ENCODE results near the gene IZUMO1R.
"Not testable (repeated sequence)": the region's sequence is repeated elsewhere in the genome, so short reads cannot be mapped to it uniquely, and the experiment has no call there.

The IZUMO1R gene

DNA sequence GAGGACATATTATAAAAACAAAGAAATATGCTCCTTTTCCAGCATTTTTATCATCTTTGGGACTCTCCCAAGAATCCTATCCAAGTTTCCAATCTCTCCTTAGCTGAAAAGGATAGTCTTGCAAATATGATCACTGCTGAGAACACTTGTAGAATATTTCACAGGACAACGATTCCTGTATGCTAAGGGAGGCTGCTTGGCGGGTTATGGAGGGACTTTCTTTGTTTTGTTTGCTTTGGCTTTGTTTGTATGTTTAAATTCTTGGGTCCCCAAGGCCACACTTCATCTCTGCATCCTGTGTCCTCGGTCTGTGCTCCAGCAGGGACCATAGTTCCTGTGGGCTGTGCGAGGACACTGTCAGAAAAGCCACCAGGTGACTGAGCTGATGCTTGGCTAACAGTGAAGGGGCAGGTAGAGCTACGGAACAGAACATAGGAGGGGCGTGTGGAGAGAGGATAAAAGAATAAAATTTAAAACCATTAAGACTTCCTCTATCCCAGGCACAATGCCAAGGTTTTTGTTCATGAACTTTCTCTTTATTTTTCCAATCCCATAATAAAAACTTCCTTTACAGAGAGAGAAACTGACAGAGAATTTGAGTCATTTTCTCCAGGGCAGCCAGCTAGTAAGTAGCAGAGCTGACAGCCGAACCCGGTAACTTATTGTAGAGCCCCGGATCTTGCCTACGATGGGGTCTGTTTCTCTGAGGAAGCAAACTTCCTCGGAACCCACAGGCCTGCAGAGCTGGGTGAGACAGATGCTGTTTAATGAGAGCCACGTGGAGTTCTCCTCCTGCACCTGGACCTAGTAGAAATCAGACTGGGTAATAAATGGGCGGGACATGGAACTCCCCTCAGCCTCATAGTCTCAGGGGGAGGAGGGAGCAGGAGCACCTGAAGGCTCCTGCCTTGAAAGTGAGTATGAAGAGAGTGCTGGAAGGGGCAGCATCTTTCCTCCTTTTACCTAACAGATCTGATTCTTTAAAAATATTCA lies at the start of gene IZUMO1R:
TSS of gene IZUMO1R (plus strand) at position 615 of the 993 bp plus-strand sequence. CDS start 1,057 bp downstream, outside the sequence.
- Histone ChIP-seq H3K4me3 (ENCODE audit: low read length) (no peak within 1 kb of the TSS), H3K27me3 (ENCODE audit: control insufficient read depth, insufficient read depth, low read length) (peaks cover 4% of the 10 kb centered on the region)

DNA sequence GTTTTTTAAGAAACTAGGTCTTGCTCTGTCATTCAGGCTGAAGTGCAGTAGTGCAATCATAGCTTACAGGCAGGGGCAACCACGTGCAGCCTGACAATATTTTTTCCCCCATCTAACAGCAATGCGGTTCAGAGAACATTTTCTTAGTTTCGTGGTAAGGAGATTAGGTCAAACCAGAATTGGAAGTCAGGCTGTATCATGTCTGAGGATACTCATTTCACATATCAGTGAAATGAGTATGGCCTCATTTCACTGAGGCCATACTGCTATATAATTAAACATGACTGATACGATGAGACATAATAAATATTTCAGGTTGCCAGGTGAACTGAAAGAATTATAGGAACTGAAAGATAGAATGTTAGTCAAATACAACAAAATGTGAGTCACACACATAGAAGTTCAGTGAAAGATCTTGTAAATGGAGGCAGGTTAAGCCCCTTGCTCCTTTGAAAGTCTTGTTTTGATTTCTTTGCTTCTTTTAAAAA lies 32.5 kb upstream of the IZUMO1R start:
- Histone ChIP-seq H3K4me1 (ENCODE audit: control insufficient read depth, insufficient read depth, low read length) (no peaks in the 10 kb centered on the region), H3K9ac (ENCODE audit: low read length) (no peak overlapping the region)

More for the DNA sequence above, at the start of gene IZUMO1R:
- H3K9me3 ChIP-seq (ENCODE audit: control insufficient read depth, low read length): no peaks in the 10 kb centered on the region
- H3K36me3 ChIP-seq (ENCODE audit: control insufficient read depth, insufficient read depth, low read length): no peaks in the 10 kb centered on the region
- no peaks in the 10 kb centered on the region for H3K4me1 ChIP-seq (ENCODE audit: control insufficient read depth, insufficient read depth, low read length)
- no peak within 1 kb of the TSS for H3K9ac ChIP-seq (ENCODE audit: low read length)

DNA sequence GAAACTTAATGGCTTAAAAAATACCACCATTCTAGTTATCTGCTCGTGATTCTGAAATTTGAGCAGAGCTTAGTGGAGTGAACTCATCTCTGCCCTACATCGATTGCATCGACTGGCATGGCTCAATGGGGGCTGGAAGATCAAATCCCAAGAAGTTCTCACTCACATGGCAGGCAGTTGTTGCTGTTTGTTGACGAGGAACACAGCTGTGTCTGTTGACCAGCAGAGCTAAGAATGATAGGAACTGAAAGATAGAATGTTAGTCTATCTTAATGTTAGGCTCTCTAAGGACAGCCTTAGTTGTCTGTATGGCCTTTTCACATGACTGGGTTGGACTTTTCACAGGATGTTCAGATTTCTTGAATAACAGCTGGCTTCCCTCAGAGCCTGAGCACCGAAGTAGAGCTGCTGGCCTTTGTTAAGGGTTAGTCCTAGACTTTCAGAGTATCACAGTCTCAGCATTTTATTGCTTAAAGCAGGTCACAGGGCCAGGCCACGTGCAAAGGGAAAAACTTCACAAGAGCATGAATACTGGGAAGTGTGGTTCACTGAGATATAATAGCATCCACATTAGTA lies 31.6 kb upstream of the IZUMO1R start:
- H3K36me3 ChIP-seq (ENCODE audit: control insufficient read depth, insufficient read depth, low read length): no peaks in the 10 kb centered on the region
- no peak overlapping the region for H3K4me3 ChIP-seq (ENCODE audit: low read length)
- H3K4me1 ChIP-seq (ENCODE audit: control insufficient read depth, insufficient read depth, low read length): no peaks in the 10 kb centered on the region
- H3K27me3 ChIP-seq (ENCODE audit: control insufficient read depth, insufficient read depth, low read length): no peaks in the 10 kb centered on the region
- H3K9me3 ChIP-seq (ENCODE audit: control insufficient read depth, low read length): no peaks in the 10 kb centered on the region
- H3K9ac ChIP-seq (ENCODE audit: low read length): no peak overlapping the region

More for the DNA sequence above, 32.5 kb upstream of the IZUMO1R start:
- Histone ChIP-seq H3K4me3 (ENCODE audit: low read length) (no peak overlapping the region), H3K27me3 (ENCODE audit: control insufficient read depth, insufficient read depth, low read length) (no peaks in the 10 kb centered on the region), H3K36me3 (ENCODE audit: control insufficient read depth, insufficient read depth, low read length) (no peaks in the 10 kb centered on the region), H3K9me3 (ENCODE audit: control insufficient read depth, low read length) (no peaks in the 10 kb centered on the region)

DNA sequence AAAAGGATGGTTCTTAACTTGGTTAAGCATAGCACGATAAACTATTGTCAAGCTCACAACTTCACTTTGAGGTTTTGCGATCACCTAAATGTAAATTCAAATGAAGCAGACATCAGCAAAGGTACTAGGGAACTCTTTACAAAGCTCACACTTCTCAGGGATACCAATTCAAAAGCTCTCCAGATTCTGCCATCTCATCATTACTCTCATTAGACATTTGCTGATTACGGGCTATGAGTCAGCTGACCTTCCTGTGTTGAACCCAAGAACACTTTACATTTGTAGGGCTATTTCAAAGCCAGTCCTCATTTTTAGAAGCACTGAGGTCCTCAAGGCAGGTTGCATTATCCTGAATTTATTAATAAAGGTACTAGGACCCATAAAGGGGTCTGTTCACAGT lies 28.4 kb upstream of the IZUMO1R start:
- H3K4me1 ChIP-seq (ENCODE audit: control insufficient read depth, insufficient read depth, low read length): no peaks in the 10 kb centered on the region
- H3K36me3 ChIP-seq (ENCODE audit: control insufficient read depth, insufficient read depth, low read length): no peaks in the 10 kb centered on the region
- H3K9me3 ChIP-seq (ENCODE audit: control insufficient read depth, low read length): no peaks in the 10 kb centered on the region
- H3K4me3 ChIP-seq (ENCODE audit: low read length): no peak overlapping the region
- no peak overlapping the region for H3K9ac ChIP-seq (ENCODE audit: low read length)
- no peaks in the 10 kb centered on the region for H3K27me3 ChIP-seq (ENCODE audit: control insufficient read depth, insufficient read depth, low read length)

DNA sequence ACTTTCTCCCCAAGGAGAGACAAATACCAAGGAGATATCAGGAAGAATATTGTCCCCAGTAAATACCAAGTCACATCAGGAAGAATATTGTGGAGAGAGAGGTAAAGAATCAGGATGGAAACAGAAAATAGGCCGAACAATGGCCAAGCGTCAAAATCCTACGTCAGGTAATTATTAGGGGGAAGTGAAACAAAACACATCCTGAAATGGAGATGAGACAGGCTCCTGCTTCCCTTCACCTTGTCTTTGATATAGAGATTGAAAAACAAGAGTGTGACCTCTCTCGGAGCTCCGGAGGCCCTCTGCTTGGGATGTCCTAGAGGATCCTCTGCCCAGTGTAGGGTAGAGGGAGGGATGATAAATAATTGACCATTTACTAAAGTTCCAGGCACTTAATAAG lies 27.4 kb upstream of the IZUMO1R start:
- Histone ChIP-seq H3K27me3 (ENCODE audit: control insufficient read depth, insufficient read depth, low read length) (no peaks in the 10 kb centered on the region), H3K4me1 (ENCODE audit: control insufficient read depth, insufficient read depth, low read length) (no peaks in the 10 kb centered on the region), H3K9me3 (ENCODE audit: control insufficient read depth, low read length) (no peaks in the 10 kb centered on the region), H3K4me3 (ENCODE audit: low read length) (no peak overlapping the region), H3K9ac (ENCODE audit: low read length) (no peak overlapping the region), H3K36me3 (ENCODE audit: control insufficient read depth, insufficient read depth, low read length) (no peaks in the 10 kb centered on the region)

DNA sequence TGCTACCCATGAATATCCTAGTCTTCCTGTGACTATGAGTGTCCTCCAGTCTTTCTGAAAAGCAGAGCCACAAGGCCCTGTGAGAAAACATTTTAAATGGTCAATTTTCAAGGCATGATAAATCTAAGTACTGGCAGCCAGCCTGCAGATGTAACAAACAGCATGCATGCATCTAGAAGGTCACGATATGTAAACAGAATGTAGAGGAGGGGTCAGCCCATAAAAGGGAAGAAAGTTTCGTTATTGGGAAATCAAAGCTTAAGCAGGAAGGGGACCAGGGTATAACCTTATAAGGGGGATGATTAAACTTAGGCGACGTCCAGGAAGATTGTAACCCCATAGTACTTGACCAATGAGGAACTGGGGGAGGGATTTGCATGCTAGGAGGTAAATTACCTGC lies 26.2 kb upstream of the IZUMO1R start:
- H3K9ac ChIP-seq (ENCODE audit: low read length); H3K36me3 ChIP-seq (ENCODE audit: control insufficient read depth, insufficient read depth, low read length); H3K4me3 ChIP-seq (ENCODE audit: low read length); H3K27me3 ChIP-seq (ENCODE audit: control insufficient read depth, insufficient read depth, low read length); H3K9me3 ChIP-seq (ENCODE audit: control insufficient read depth, low read length); H3K4me1 ChIP-seq (ENCODE audit: control insufficient read depth, insufficient read depth, low read length): not testable (repeated sequence)

DNA sequence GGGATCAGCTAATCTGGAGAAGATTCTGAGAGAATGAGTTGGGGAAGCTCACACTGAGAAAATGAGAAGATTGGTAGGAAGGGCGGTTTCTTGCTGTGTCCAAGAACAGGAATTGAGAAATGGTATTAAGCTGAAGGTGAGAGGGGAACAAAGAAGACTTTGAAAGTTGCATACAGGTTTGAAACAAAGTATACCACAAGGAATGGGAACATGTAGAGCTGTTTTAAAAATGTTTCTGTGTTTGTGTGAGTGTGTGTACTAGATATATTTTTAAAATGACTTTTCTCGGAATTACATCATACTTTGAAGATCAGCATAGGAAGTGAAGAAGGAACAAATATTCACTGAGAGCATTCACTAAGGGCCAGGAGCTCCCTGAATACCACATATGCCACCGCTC lies 24.4 kb upstream of the IZUMO1R start:
- Histone ChIP-seq H3K4me3 (ENCODE audit: low read length) (no peak overlapping the region), H3K9ac (ENCODE audit: low read length) (no peak overlapping the region), H3K36me3 (ENCODE audit: control insufficient read depth, insufficient read depth, low read length) (no peaks in the 10 kb centered on the region), H3K9me3 (ENCODE audit: control insufficient read depth, low read length) (no peaks in the 10 kb centered on the region), H3K4me1 (ENCODE audit: control insufficient read depth, insufficient read depth, low read length) (no peaks in the 10 kb centered on the region), H3K27me3 (ENCODE audit: control insufficient read depth, insufficient read depth, low read length) (no peaks in the 10 kb centered on the region)

DNA sequence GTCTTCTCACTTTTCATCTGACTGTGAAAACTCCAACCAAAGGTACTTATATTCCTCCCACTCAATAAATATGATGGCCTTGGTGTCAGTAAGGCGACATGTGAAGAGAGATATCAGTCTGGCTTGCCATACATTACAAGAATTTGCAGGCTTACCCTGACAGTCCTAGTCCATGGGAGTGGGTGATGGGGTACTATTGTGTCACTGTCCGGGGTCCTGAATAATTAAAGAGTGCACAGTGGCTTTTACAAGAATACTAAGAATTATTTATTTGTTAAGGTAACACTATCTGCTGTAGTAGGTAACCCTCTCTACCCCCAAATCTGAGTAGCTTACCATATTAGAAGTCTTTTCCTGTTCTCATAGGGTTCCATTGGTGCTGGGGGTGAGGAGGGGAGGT lies 23.1 kb upstream of the IZUMO1R start:
- Histone ChIP-seq H3K9me3 (ENCODE audit: control insufficient read depth, low read length) (no peaks in the 10 kb centered on the region), H3K9ac (ENCODE audit: low read length) (no peak overlapping the region), H3K36me3 (ENCODE audit: control insufficient read depth, insufficient read depth, low read length) (no peaks in the 10 kb centered on the region), H3K4me3 (ENCODE audit: low read length) (no peak overlapping the region), H3K27me3 (ENCODE audit: control insufficient read depth, insufficient read depth, low read length) (no peaks in the 10 kb centered on the region), H3K4me1 (ENCODE audit: control insufficient read depth, insufficient read depth, low read length) (no peaks in the 10 kb centered on the region)

DNA sequence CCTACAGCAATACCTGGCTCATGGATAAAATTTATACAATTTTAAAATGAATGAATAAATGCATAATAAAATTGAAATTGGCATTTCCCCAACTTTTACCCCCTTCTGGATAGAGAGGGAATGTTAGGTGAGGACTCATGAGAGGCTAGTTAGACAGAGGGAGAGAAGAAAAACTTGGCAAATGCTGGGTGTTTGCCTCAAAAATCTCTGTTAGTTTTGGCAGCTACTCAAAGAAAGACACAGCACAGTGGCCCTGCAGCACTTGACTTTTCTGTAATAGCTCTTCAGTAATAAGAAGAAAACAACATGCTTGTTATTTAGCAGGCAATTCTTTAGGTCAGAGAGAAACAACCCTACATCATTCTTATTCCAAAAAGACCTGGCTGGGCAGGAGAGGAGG lies 20.7 kb upstream of the IZUMO1R start:
- no peaks in the 10 kb centered on the region for H3K36me3 ChIP-seq (ENCODE audit: control insufficient read depth, insufficient read depth, low read length)
- H3K9ac ChIP-seq (ENCODE audit: low read length): no peak overlapping the region
- no peaks in the 10 kb centered on the region for H3K27me3 ChIP-seq (ENCODE audit: control insufficient read depth, insufficient read depth, low read length)
- no peak overlapping the region for H3K4me3 ChIP-seq (ENCODE audit: low read length)
- H3K4me1 ChIP-seq (ENCODE audit: control insufficient read depth, insufficient read depth, low read length): no peaks in the 10 kb centered on the region
- no peaks in the 10 kb centered on the region for H3K9me3 ChIP-seq (ENCODE audit: control insufficient read depth, low read length)

DNA sequence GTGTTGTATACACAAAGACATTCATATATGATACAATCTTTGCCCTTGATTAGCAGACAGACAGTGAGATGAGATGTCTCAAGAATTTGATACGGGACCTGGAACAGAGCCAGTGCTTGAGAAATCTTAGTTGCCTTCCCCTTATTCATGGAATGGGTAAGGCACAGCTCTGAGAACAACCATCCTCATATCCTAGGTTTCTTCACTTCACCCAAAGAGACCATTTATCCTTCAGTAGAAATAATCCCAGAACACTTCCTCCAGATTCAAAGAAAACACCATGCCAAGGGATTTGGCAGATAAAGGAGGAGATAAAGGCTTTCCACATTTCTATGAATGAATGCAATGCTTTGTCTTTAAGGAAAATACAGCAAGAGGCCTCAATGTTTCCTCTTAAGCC lies 8.8 kb upstream of the IZUMO1R start:
- Histone ChIP-seq H3K4me3 (ENCODE audit: low read length) (no peak overlapping the region), H3K27me3 (ENCODE audit: control insufficient read depth, insufficient read depth, low read length) (peaks cover 3% of the 10 kb centered on the region), H3K9me3 (ENCODE audit: control insufficient read depth, low read length) (no peaks in the 10 kb centered on the region), H3K4me1 (ENCODE audit: control insufficient read depth, insufficient read depth, low read length) (no peaks in the 10 kb centered on the region), H3K36me3 (ENCODE audit: control insufficient read depth, insufficient read depth, low read length) (no peaks in the 10 kb centered on the region), H3K9ac (ENCODE audit: low read length) (no peak overlapping the region)

DNA sequence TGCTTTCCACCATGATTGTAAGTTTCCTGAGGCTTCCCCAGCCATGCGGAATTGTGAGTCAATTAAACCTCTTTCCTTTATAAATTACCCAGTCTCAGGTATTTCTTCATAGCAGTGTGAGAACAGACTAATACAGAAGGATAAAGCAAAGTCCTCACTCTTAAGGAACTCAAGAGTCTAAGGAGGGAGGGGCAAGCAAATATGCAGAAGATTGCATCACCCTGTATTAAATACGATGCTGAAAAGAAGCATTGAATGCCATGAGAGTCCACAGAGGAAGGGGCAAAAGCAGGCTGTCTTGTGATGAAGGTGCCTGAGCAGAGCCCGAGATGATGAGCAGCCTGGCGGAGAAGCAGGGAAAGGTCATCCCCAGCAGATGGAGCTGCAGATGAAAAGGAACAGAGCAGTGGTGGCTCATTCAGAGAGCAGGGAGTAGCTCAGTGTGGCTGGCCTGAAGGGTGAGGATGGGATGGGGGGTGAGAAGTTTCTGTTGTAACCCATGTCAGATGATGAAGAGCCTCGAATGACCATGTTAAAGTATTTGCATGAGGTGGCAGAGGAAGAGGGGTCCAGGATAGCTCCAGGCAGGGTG lies 6.3 kb upstream of the IZUMO1R start:
- no peak overlapping the region for H3K9ac ChIP-seq (ENCODE audit: low read length)
- H3K27me3 ChIP-seq (ENCODE audit: control insufficient read depth, insufficient read depth, low read length): peaks cover 3% of the 10 kb centered on the region
- H3K4me3 ChIP-seq (ENCODE audit: low read length): no peak overlapping the region
- no peaks in the 10 kb centered on the region for H3K9me3 ChIP-seq (ENCODE audit: control insufficient read depth, low read length)
- H3K4me1 ChIP-seq (ENCODE audit: control insufficient read depth, insufficient read depth, low read length): no peaks in the 10 kb centered on the region
- H3K36me3 ChIP-seq (ENCODE audit: control insufficient read depth, insufficient read depth, low read length): no peaks in the 10 kb centered on the region

DNA sequence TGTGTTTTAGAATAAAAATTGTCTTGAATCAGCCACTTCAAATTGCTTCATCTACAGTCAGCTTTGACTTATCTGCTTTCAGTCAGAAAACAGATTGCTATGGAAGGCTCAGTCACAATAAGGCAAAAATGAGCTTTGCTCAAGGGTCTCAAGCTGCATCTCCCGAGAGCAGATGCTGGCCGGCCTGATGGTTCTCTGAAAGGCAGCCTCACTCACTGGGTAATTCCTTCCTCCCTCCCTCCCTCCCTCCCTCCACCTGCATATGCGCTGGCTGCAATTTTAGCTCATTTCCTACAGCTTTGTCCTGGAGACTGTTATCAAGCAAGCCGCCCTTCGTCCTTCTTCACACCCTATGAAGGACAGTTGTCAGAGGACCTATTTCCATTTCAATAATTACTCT lies 1.6 kb upstream of the IZUMO1R start:
- Histone ChIP-seq H3K36me3 (ENCODE audit: control insufficient read depth, insufficient read depth, low read length) (no peaks in the 10 kb centered on the region), H3K4me1 (ENCODE audit: control insufficient read depth, insufficient read depth, low read length) (no peaks in the 10 kb centered on the region), H3K27me3 (ENCODE audit: control insufficient read depth, insufficient read depth, low read length) (peaks cover 7% of the 10 kb centered on the region), H3K9me3 (ENCODE audit: control insufficient read depth, low read length) (no peaks in the 10 kb centered on the region), H3K4me3 (ENCODE audit: low read length) (no peak overlapping the region), H3K9ac (ENCODE audit: low read length) (no peak overlapping the region)

Measured in mucosa of stomach (tissue), 1 donor.